Heart right ventricle (tissue), 16 donors: ENCODE data around the gene MYO5A. TPM values are rescaled to one million over a fixed set of nuclear protein-coding genes. Genes with fewer than 3 reads are reported as not detected.

Experiments
- ATAC-seq, 8 donors: fragments of 200-7000 bp; cut with Tn5 transposase; one replicate each; pipeline ENCODE4 v1.9.1; 2020; ENCODE audit warnings: mild to moderate bottlenecking in 8 of 8, moderate library complexity in 8 of 8, moderate number of reproducible peaks in 1 of 8
- DNase-seq, 2 donors: peaks; one replicate each; pipeline ENCODE4 v3.0.0-alpha.2; 2020
- H3K27ac ChIP-seq, 10 donors: fragments of 200-600 bp; sonication (generic) in 2 of 10; one replicate each; pipeline versions ENCODE4 v1.5.0 to v1.8.0; 2020 to 2022; ENCODE audit warnings: mild to moderate bottlenecking in 3 of 10
- H3K27me3 ChIP-seq, 7 donors: fragments of 200-600 bp; one replicate each; pipeline ENCODE4 v1.8.0; 2021 to 2022; ENCODE audit warnings: mild to moderate bottlenecking in 2 of 7
- H3K36me3 ChIP-seq, 9 donors: fragments of 200-600 bp; sonication (generic) in 1 of 9; one replicate each; pipeline versions ENCODE4 v1.5.0 to v1.8.0; 2020 to 2022; ENCODE audit warnings: mild to moderate bottlenecking in 2 of 9
- H3K4me1 ChIP-seq, 9 donors: fragments of 200-600 bp; sonication (generic) in 1 of 9; one replicate each; pipeline versions ENCODE4 v1.5.0 to v1.8.0; 2020 to 2022; ENCODE audit warnings: mild to moderate bottlenecking in 4 of 9
- H3K4me3 ChIP-seq, 10 donors: fragments of 200-600 bp; sonication (generic) in 2 of 10; one replicate each; pipeline versions ENCODE4 v1.5.0 to v1.8.0; 2020 to 2022; ENCODE audit warnings: mild to moderate bottlenecking in 7 of 10, moderate library complexity in 2 of 10
- H3K9me3 ChIP-seq, 11 donors: fragments of 200-600 bp in 10 of 11; sonication (generic) in 2 of 11; one replicate each; pipeline versions ENCODE4 v1.5.0 to v1.8.0; 2013 to 2022; ENCODE audit warnings: mild to moderate bottlenecking in 2 of 11, control low read depth in 1 of 11, moderate library complexity in 1 of 11
- CTCF ChIP-seq, 9 donors: fragments of 200-600 bp; sonication (generic) in 2 of 9; IDR thresholded peaks; one replicate each; pipeline versions ENCODE4 v1.5.0 to v1.8.0; 2021 to 2022; ENCODE audit warnings: antibody characterized with exemption in 9 of 9, mild to moderate bottlenecking in 5 of 9, moderate library complexity in 1 of 9
- WGBS, 2 donors: extraction: QIAGEN DNeasy Blood & Tissue Kit; methylation state at CpG; one replicate each; pipeline ENCODE4 v1.1.7; 2013; ENCODE audit warnings: inconsistent platforms in 1 of 2; 5-methylcytosine and 5-hydroxymethylcytosine counted together
- intact Hi-C, 10 donors: fragments of 100-400 bp; cut with DNase I; formaldehyde crosslinking; loops; one replicate each; pipeline versions ENCODE4 v1.11.1 to v1.14.2; 2022
- microRNA-seq, 2 donors: library from miRNA; unstranded; fragments of <30 nt; microRNA quantifications; one replicate each; pipeline ENCODE4 v1.2.0, GENCODE V29; 2021
- polyA plus RNA-seq, 2 donors: library from polyadenylated mRNA; stranded (reverse); fragments of 200-250 nt; gene quantifications; one replicate each; pipeline ENCODE4 v1.2.3, GENCODE V29; 2013
- total RNA-seq, 10 donors: library from RNA; stranded (reverse); fragmentation: NEBNext Ultra II Directional in 3 of 10; extraction: Animal tissue kit (Norgen Biotek cat#: 25700) in 3 of 10; gene quantifications; one replicate each; pipeline versions ENCODE4 v1.2.1 to v1.2.4, GENCODE V29; 2021 to 2023
- donor health status: Arrhythmogenic right ventricular cardiomyopathy.
- donor health status: ischemic (EF 13 %, LVEDD 7.1; RV severe dilation, severe dysfunction).
- donor health status: healthy with polysubstance abuse.
- donor health status: DM: no; HTN: yes; CAD: no.
- donor health status: DM: no; HTN: no; CAD: no.
- donor health status: ischemic (EF 25% LVEDD 6.9; RV normal size, moderate dysfunction).
- donor health status: ischemic (EF 25% LVEDD 5.7; RV mildly dilated, moderate dysfunction).
- donor health status: healthy.
- donor health status: DM: yes; HTN: yes; CAD: no.
- donor health status: Ischemic cardiomyopathy.
- donor health status: ischemic (EF 35%, LVEDD 5.7; RV mildly dilated, moderate dysfunction).
- donor health status: nonischemic (EF 11% LVEDD 7.7; RV severe dilation, severe dysfunction).
- donor health status: DM: yes; HTN: yes; CAD: no.
- donor health status: PGD.
- donor health status: ischemic (EF 29% LVEDD 5.4; RV normal size, mild dysfunction).
- donor health status: nonischemic (EF 23%, LVEDD 6.1; RV moderate dilation, normal function).

The MYO5A gene
- total and polyA plus RNA-seq, 12 donors, result 3.1 to 15.7 (median 6.3) TPM

- Histone ChIP-seq H3K36me3 (peaks cover 0 to 4% (median 0%) of the 10 kb centered on the region in 9 donors), H3K27me3 (no peaks in the 10 kb centered on the region), H3K4me3 (no peak overlapping the region), H3K27ac (no peak overlapping the region), H3K4me1 (peaks cover 0 to 48% (median 34%) of the 10 kb centered on the region in 9 donors), H3K9me3 (no peaks in the 10 kb centered on the region)
- DNase-seq (no peak), ATAC-seq (no peak)
- no peak for TF ChIP-seq CTCF (IDR thresholded peaks at IDR 0.05)
- intact Hi-C loops, result loop anchor here in 5 of 10 donors (5.0 to 10.0 kb wide), 6 partner anchors 65 to 473 kb away; partner anchors contain the start of gene ARPP19 (in 2 of the 5)
- 95 to 97% methylated on average over 4 of the region's 4 CpGs for WGBS, 2 donors
Measured at GRCh38 chr15:52259503-52259902, 269.2 kb downstream of the MYO5A start.

- WGBS, 2 donors, result 98 to 99% methylated on average over 5 of the region's 5 CpGs
Measured at GRCh38 chr15:52258461-52258860, 270.2 kb downstream of the MYO5A start.

GRCh38 chr15:52257734-52258062 is 271.0 kb downstream of the MYO5A start:
- DNase-seq (no peak), ATAC-seq (peak in 2 of 8 donors; percentile 32 to 42)
- H3K4me3 ChIP-seq, result no peak overlapping the region
- TF ChIP-seq CTCF (IDR thresholded peaks at IDR 0.05), result no peak
- 28 to 43% methylated on average over 5 of the region's 5 CpGs for WGBS, 2 donors
- H3K36me3 ChIP-seq, result peaks cover 0 to 13% (median 0%) of the 10 kb centered on the region in 9 donors
- H3K9me3 ChIP-seq, result no peaks in the 10 kb centered on the region
- no peak overlapping the region for H3K27ac ChIP-seq
- intact Hi-C loops, result loop anchor here in 7 of 10 donors (2.0 to 10.0 kb wide), 7 partner anchors 67 to 477 kb away; partner anchors contain the start of gene ARPP19 (in 2 of the 7)
- peaks cover 0 to 60% (median 31%) of the 10 kb centered on the region in 9 donors for H3K4me1 ChIP-seq
- H3K27me3 ChIP-seq, result no peaks in the 10 kb centered on the region

More at GRCh38 chr15:52258461-52258860, 270.2 kb downstream of the MYO5A start:
- Histone ChIP-seq H3K9me3 (no peaks in the 10 kb centered on the region), H3K27me3 (no peaks in the 10 kb centered on the region), H3K4me3 (no peak overlapping the region), H3K36me3 (peaks cover 0 to 6% (median 0%) of the 10 kb centered on the region in 9 donors), H3K27ac (no peak overlapping the region), H3K4me1 (peaks cover 0 to 54% (median 34%) of the 10 kb centered on the region in 9 donors)
- ATAC-seq (no peak), DNase-seq (no peak)
- TF ChIP-seq CTCF (IDR thresholded peaks at IDR 0.05), result no peak
- intact Hi-C loops, result loop anchor here in 5 of 10 donors (5.0 to 10.0 kb wide), 6 partner anchors 66 to 474 kb away; partner anchors contain the start of gene ARPP19 (in 2 of the 5)

Small RNAs within 50 kb of the gene (microRNA-seq; reads per million reads assigned to microRNA genes)
- gene MIR1266, result 0 reads per million in 2 donors

Other genes starting within 250 kb of the MYO5A start
- 1 to 10 TPM in 9 of 10 donors, under 1 TPM in 1; 0.85 to 3.5 (median 2.3) TPM for gene MYO5C, start 233.1 kb downstream of the MYO5A start, total RNA-seq
- gene MYO5C, start 233.1 kb downstream of the MYO5A start, polyA plus RNA-seq, result 1 to 10 TPM in 1 of 2 donors, under 1 TPM in 1; 0.75 to 1.8 TPM
- gene ARPP19, start 40.1 kb upstream of the MYO5A start, total RNA-seq, result 100 to 1,000 TPM; 121 to 166 (median 147) TPM
- 10 to 100 TPM; 20.1 to 60.4 TPM for gene ARPP19, start 40.1 kb upstream of the MYO5A start, polyA plus RNA-seq
- 10 to 100 TPM; 18.9 to 36.4 (median 30.3) TPM for gene ATOSA, start 150.5 kb upstream of the MYO5A start, total RNA-seq
- 10 to 100 TPM in 1 of 2 donors, 1 to 10 TPM in 1; 8.7 to 98.1 TPM for gene ATOSA, start 150.5 kb upstream of the MYO5A start, polyA plus RNA-seq